Measurements from ENCODE around the gene IL15RA. TPM values are rescaled to one million over a fixed set of nuclear protein-coding genes. Genes with fewer than 3 reads are reported as not detected.

Gene IL15RA
- total and polyA plus RNA-seq, 2 donors (not counting 3 experiments of a cell fraction or from before 2014, with no cell fraction given) = 18.8 to 20.6 TPM

- ChIA-PET POLR2A (no interaction called here), CTCF (interaction anchor here (0.6 to 3.1 kb wide), 7 partner anchors 11 to 114 kb away, joined by 3 to 17 read pairs (median 3); no protein-coding TSS in a partner anchor)
- dilution Hi-C loops (cut with MboI; ENCODE audit: extremely low pct_ligation_motif_present, low sequenced_read_pairs) = no loop called here
- H3K36me3 ChIP-seq (ENCODE audit: control insufficient read depth in 2 of 2, extremely low read depth in 1 of 2, insufficient read depth in 2 of 2, low read length in 2 of 2) = no peaks in the 10 kb centered on the region
- peak overlapping the region; percentile 60 for H3K9ac ChIP-seq (replicated peaks; ENCODE audit: extremely low read depth, insufficient read depth, low read length)
- no peaks in the 10 kb centered on the region for H3K9me3 ChIP-seq (replicated peaks; ENCODE audit: control insufficient read depth, insufficient read depth, low read length)
- H3K9me1 ChIP-seq (replicated peaks; ENCODE audit: control insufficient read depth, extremely low read depth, insufficient read depth, low read length) = no peaks in the 10 kb centered on the region
- intact Hi-C loops (cut with micrococcal nuclease) = loop anchor here (5.0 to 10.0 kb wide), 5 partner anchors 36 to 749 kb away; partner anchors contain the start of genes FBH1, GDI2 and RBM17
- no peaks in the 10 kb centered on the region for H3K27me3 ChIP-seq (ENCODE audit: control insufficient read depth in 2 of 2, insufficient read depth in 2 of 2, low read length in 2 of 2)
- TF ChIP-seq, protein P1, sequence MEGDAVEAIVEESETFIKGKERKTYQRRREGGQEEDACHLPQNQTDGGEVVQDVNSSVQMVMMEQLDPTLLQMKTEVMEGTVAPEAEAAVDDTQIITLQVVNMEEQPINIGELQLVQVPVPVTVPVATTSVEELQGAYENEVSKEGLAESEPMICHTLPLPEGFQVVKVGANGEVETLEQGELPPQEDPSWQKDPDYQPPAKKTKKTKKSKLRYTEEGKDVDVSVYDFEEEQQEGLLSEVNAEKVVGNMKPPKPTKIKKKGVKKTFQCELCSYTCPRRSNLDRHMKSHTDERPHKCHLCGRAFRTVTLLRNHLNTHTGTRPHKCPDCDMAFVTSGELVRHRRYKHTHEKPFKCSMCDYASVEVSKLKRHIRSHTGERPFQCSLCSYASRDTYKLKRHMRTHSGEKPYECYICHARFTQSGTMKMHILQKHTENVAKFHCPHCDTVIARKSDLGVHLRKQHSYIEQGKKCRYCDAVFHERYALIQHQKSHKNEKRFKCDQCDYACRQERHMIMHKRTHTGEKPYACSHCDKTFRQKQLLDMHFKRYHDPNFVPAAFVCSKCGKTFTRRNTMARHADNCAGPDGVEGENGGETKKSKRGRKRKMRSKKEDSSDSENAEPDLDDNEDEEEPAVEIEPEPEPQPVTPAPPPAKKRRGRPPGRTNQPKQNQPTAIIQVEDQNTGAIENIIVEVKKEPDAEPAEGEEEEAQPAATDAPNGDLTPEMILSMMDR (IDR thresholded peaks at IDR 0.05; ENCODE audit: extremely low read depth in 1 of 2, insufficient read depth in 1 of 2, low read depth in 1 of 2, low read length in 2 of 2) = no peak
- TF ChIP-seq POLR2A (IDR thresholded peaks at IDR 0.05; ENCODE audit: low read depth, low read length) = peak; percentile 19
- BruUV-seq (replicated peaks) = no TSS peak
- FAIRE-seq (peak; percentile 75), DNase-seq (ENCODE audit: low read depth, low spot score) (peak; percentile 66)
- H3K4me2 ChIP-seq (ENCODE audit: insufficient read depth, low read length) = peak overlapping the region; percentile 76
- H3K4me1 ChIP-seq (ENCODE audit: control insufficient read depth, extremely low read depth, insufficient read depth, low read length) = peaks cover 31% of the 10 kb centered on the region
- peak overlapping the region; percentile 10 to 98 (median 47) for H3K4me3 ChIP-seq (replicated peaks in 1 of 3; ENCODE audit: insufficient read depth in 1 of 3, low read depth in 1 of 3, low read length in 3 of 3)
- no peaks in the 10 kb centered on the region for H4K20me1 ChIP-seq (replicated peaks; ENCODE audit: control insufficient read depth, extremely low read depth, insufficient read depth, low read length)
- H2AFZ ChIP-seq (ENCODE audit: low read depth, low read length) = peak overlapping the region; percentile 35
- peaks cover 40% of the 10 kb centered on the region for H3K79me2 ChIP-seq (ENCODE audit: control insufficient read depth, insufficient read depth, low read length)
- peak overlapping the region; percentile 60 for H3K27ac ChIP-seq (ENCODE audit: insufficient read depth, low read depth, low read length)
Measured at GRCh38 chr10:5975641-5976473, 1.5 kb downstream of the IL15RA start.

- ChIA-PET POLR2A (no interaction called here), CTCF (no interaction called here)
- no peaks in the 10 kb centered on the region for H4K20me1 ChIP-seq (replicated peaks; ENCODE audit: control insufficient read depth, extremely low read depth, insufficient read depth, low read length)
- intact Hi-C loops (cut with micrococcal nuclease) = loop anchor here (10.0 kb wide), 3 partner anchors 112 to 752 kb away; partner anchors contain the start of genes GDI2 and RBM17
- BruUV-seq (replicated peaks) = no TSS peak
- no peaks in the 10 kb centered on the region for H3K9me1 ChIP-seq (replicated peaks; ENCODE audit: control insufficient read depth, extremely low read depth, insufficient read depth, low read length)
- no peak overlapping the region for H3K9ac ChIP-seq (replicated peaks; ENCODE audit: extremely low read depth, insufficient read depth, low read length)
- TF ChIP-seq FOS (IDR thresholded peaks at IDR 0.05; ENCODE audit: borderline replicate concordance, insufficient read depth, low read length) (no peak), POLR2AphosphoS5 (IDR thresholded peaks at IDR 0.05; ENCODE audit: insufficient read depth, low read depth, low read length) (no peak), JUN (IDR thresholded peaks at IDR 0.05; ENCODE audit: borderline replicate concordance, insufficient read depth, insufficient read length, low read depth) (no peak), POLR2A (IDR thresholded peaks at IDR 0.05; ENCODE audit: low read depth, low read length) (no peak), MYC (IDR thresholded peaks at IDR 0.05; ENCODE audit: low read depth, low read length) (no peak), EZH2 (IDR thresholded peaks at IDR 0.05; ENCODE audit: borderline replicate concordance, low read depth, low read length, severe bottlenecking) (no peak), GATA2 (IDR thresholded peaks at IDR 0.05; ENCODE audit: insufficient read depth, insufficient read length, low read depth, low read length) (no peak)
- TF ChIP-seq, protein P2, sequence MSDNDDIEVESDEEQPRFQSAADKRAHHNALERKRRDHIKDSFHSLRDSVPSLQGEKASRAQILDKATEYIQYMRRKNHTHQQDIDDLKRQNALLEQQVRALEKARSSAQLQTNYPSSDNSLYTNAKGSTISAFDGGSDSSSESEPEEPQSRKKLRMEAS (IDR thresholded peaks at IDR 0.05; ENCODE audit: insufficient read depth, insufficient read length) = no peak
- TF ChIP-seq, protein P1 (IDR thresholded peaks at IDR 0.05; ENCODE audit: extremely low read depth in 1 of 2, insufficient read depth in 1 of 2, low read depth in 1 of 2, low read length in 2 of 2) = no peak
- FAIRE-seq (no peak), DNase-seq (ENCODE audit: low read depth, low spot score) (no peak)
- no peak overlapping the region for H3K27ac ChIP-seq (ENCODE audit: insufficient read depth, low read depth, low read length)
- H3K9me3 ChIP-seq (replicated peaks; ENCODE audit: control insufficient read depth, insufficient read depth, low read length) = no peaks in the 10 kb centered on the region
- peaks cover 42% of the 10 kb centered on the region for H3K4me1 ChIP-seq (ENCODE audit: control insufficient read depth, extremely low read depth, insufficient read depth, low read length)
- no peak overlapping the region for H3K4me3 ChIP-seq (replicated peaks in 1 of 3; ENCODE audit: insufficient read depth in 1 of 3, low read depth in 1 of 3, low read length in 3 of 3)
- H3K36me3 ChIP-seq (ENCODE audit: control insufficient read depth in 2 of 2, extremely low read depth in 1 of 2, insufficient read depth in 2 of 2, low read length in 2 of 2) = peaks cover 0 to 2% of the 10 kb centered on the region in 2 experiments
- H2AFZ ChIP-seq (ENCODE audit: low read depth, low read length) = no peak overlapping the region
- dilution Hi-C loops (cut with MboI; ENCODE audit: extremely low pct_ligation_motif_present, low sequenced_read_pairs) = loop anchor here (25.0 kb wide), 1 partner anchor 114 kb away; the partner anchor contains the start of gene RBM17
- no peaks in the 10 kb centered on the region for H3K27me3 ChIP-seq (ENCODE audit: control insufficient read depth in 2 of 2, insufficient read depth in 2 of 2, low read length in 2 of 2)
- H3K79me2 ChIP-seq (ENCODE audit: control insufficient read depth, insufficient read depth, low read length) = peaks cover 48% of the 10 kb centered on the region
- H3K4me2 ChIP-seq (ENCODE audit: insufficient read depth, low read length) = no peak overlapping the region
Measured at GRCh38 chr10:5973069-5973468, 4.3 kb downstream of the IL15RA start.

Data from endothelial cell of umbilical vein (primary cell).